HL-60 (cell line): ENCODE results near the gene HOXB3.

Source experiments
- GABPA ChIP-seq: IDR thresholded peaks from 2 replicates; pipeline ENCODE4 v1.6.1; 2012; ENCODE audit warnings: low read depth
- POLR2AphosphoS5 ChIP-seq: IDR thresholded peaks from 2 replicates; pipeline ENCODE4 v1.6.1; 2012; ENCODE audit warnings: low read depth
- SPI1 ChIP-seq: IDR thresholded peaks from 2 replicates; pipeline ENCODE4 v1.6.1; 2012; ENCODE audit warnings: low read depth, mild to moderate bottlenecking, borderline replicate concordance
- TF ChIP-seq, protein P1 (sequence below): IDR thresholded peaks from one replicate; pipeline ENCODE4 v1.5.1; 2011; ENCODE audit warnings: low read length, control low read depth, inconsistent platforms; ENCODE audit not compliant: insufficient read depth
- TF ChIP-seq, protein P2 (sequence below): IDR thresholded peaks from 2 replicates; pipeline ENCODE4 v1.6.1; 2012; ENCODE audit warnings: low read depth; ENCODE audit not compliant: insufficient replicate concordance

DNA sequence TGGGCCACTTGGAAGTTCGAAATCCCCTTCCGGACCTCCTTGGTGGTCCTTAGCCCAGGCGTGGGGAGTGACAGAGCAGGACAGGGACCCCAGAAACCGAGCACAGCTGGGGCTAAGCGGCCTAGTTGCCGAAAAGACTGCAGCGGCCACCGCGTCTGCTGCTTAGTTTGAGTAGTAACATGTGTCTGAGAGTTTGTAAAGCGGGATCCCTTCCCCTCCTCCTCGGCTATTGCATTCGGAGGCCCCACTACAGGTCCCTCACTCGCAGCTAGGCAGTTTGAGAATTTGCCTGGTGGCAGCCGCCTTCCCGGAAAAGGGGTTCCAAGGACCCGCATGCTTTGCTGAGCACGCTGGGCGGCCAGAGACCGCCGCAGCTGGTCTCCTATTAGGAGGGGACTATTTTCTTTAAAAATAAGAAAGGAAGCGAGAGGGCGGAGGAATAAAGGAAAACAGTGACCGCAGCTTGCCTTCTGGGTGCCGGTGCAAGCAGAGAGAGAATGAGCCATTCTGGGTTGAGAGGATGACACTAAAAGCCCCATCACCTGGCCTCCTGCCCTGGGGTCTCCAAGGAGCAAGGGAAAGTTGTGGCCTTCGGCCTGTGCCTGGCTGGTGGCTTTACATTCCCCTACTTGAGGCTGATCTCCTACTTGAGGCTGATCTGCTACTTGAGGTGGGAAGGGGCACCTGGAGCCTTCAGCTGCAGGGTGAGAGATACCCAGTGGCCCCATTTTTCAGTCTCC lies 4.7 kb upstream of the HOXB3 start:
- TF ChIP-seq, protein P1, sequence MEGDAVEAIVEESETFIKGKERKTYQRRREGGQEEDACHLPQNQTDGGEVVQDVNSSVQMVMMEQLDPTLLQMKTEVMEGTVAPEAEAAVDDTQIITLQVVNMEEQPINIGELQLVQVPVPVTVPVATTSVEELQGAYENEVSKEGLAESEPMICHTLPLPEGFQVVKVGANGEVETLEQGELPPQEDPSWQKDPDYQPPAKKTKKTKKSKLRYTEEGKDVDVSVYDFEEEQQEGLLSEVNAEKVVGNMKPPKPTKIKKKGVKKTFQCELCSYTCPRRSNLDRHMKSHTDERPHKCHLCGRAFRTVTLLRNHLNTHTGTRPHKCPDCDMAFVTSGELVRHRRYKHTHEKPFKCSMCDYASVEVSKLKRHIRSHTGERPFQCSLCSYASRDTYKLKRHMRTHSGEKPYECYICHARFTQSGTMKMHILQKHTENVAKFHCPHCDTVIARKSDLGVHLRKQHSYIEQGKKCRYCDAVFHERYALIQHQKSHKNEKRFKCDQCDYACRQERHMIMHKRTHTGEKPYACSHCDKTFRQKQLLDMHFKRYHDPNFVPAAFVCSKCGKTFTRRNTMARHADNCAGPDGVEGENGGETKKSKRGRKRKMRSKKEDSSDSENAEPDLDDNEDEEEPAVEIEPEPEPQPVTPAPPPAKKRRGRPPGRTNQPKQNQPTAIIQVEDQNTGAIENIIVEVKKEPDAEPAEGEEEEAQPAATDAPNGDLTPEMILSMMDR, result no peak
- TF ChIP-seq, protein P2, sequence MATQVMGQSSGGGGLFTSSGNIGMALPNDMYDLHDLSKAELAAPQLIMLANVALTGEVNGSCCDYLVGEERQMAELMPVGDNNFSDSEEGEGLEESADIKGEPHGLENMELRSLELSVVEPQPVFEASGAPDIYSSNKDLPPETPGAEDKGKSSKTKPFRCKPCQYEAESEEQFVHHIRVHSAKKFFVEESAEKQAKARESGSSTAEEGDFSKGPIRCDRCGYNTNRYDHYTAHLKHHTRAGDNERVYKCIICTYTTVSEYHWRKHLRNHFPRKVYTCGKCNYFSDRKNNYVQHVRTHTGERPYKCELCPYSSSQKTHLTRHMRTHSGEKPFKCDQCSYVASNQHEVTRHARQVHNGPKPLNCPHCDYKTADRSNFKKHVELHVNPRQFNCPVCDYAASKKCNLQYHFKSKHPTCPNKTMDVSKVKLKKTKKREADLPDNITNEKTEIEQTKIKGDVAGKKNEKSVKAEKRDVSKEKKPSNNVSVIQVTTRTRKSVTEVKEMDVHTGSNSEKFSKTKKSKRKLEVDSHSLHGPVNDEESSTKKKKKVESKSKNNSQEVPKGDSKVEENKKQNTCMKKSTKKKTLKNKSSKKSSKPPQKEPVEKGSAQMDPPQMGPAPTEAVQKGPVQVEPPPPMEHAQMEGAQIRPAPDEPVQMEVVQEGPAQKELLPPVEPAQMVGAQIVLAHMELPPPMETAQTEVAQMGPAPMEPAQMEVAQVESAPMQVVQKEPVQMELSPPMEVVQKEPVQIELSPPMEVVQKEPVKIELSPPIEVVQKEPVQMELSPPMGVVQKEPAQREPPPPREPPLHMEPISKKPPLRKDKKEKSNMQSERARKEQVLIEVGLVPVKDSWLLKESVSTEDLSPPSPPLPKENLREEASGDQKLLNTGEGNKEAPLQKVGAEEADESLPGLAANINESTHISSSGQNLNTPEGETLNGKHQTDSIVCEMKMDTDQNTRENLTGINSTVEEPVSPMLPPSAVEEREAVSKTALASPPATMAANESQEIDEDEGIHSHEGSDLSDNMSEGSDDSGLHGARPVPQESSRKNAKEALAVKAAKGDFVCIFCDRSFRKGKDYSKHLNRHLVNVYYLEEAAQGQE, result no peak
- TF ChIP-seq POLR2AphosphoS5 (no peak), GABPA (no peak), SPI1 (no peak)
